SKM-1 (cell line): ENCODE results near the gene CALML3.

Source experiments
- DNase-seq: peaks from one replicate; lab custom pipeline; 2025; ENCODE audit not compliant: unreplicated experiment; lab: John Stamatoyannopoulos, UW

Gene CALML3

GRCh38 chr10:5523796-5524574 lies 776 bp upstream of the CALML3 start:
- DNase-seq: no peak

GRCh38 chr10:5525561-5526341 lies 990 bp downstream of the CALML3 start:
- DNase-seq: no peak

GRCh38 chr10:5526691-5527331 lies 2.0 kb downstream of the CALML3 start:
- no peak for DNase-seq

GRCh38 chr10:5527332-5528200 lies 2.8 kb downstream of the CALML3 start:
- DNase-seq: no peak

DNA sequence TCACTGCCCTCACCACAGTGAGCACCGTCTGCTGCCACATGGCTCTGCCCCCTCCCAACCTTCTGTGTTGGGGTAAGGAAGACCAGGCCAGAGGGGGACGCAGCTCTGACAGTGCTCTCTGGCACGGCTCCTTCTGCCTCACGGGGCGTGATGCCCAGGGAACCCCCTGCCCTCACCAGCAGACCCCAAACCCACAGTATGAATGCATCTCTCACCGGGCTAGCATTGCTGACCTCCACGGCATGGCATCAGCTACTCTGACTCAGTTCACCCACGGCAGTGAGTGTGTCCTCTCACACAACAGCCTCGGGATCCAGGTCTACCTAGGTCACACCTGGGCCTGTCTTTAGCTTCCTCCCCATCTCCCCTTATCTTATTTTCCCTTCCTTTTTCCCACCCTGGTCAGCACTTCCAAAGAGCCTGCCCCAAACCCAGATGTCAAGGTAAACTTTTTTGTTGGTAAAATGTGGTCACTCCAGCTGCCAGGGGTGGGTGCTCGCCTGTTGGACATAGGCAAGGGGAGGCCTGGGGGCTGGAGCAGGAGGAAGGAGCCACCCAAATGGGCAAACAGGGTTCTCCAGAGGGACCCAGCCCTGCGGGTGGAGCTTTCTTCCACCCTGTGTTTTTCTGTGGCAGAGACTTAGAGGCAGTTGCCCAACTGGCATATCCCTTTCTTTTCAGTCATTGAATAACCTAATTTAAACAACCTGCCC lies 4.4 kb downstream of the CALML3 start:
- no peak for DNase-seq

GRCh38 chr10:5529702-5530411 lies 5.1 kb downstream of the CALML3 start:
- no peak for DNase-seq

- no peak for DNase-seq
These were observed 5.6 kb downstream of the CALML3 start for GRCh38 chr10:5530412-5530806.

- DNase-seq: no peak
These were observed 6.2 kb downstream of the CALML3 start for GRCh38 chr10:5530846-5531557.

DNA sequence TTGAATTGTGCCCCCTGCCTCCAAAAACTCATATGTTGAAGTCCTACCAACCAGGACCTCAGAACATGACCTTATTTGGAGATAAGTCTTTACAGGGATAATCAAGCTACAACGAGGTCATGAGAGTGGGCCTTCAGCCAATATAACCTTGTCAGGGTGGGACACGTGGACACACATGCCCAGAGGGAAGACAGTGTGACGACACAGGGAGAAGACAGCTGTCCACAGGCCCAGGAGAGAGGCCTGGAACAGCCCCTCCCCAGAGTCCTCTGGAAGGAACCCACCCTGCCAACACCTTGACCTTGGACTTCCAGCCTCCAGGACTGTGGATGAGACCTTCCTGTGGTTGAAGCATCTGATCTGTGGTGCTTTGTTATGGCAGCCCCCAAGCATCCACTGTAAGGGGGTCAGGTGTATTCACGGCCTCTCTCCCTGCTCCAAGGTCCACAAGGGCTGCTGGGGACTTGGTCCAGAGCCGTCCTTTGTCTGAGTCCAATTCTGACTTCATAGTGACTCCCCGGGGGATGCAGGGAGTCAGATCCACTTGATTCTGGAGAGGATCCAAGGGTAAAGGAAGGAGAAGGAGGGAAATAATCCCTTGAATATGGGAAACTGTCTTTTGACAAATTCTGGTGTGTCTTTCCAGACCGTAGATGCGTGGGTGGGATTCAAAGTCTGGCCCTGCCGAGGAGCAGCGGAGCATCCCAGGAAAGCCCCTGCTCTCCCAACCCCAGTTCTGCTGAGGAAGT lies 7.0 kb downstream of the CALML3 start:
- DNase-seq: no peak

GRCh38 chr10:5532307-5532605 lies 7.5 kb downstream of the CALML3 start:
- DNase-seq: no peak

DNA sequence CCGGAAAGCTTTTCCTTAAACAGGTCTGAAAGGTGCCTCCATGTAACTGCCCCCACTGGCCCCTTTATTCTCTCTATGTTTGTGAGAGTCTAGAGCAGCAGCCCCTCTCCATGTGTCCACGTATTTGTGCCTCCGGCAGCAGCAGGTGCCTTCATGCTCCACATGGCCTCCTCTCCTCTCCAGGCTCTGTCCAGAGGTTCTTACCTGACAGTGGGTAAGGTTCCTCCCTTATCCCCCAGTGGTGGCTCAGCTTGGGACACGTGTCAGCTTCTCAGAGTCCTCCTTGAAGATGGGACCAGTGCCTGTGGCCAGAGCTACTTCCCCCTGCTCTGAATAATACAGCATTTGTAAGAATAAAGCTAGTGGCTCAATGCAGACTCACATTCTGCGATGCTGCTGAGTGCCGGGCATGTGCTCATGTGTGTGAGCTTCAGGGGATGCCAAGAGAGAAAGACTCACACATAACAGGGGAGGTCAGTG lies 7.9 kb downstream of the CALML3 start:
- no peak for DNase-seq

DNA sequence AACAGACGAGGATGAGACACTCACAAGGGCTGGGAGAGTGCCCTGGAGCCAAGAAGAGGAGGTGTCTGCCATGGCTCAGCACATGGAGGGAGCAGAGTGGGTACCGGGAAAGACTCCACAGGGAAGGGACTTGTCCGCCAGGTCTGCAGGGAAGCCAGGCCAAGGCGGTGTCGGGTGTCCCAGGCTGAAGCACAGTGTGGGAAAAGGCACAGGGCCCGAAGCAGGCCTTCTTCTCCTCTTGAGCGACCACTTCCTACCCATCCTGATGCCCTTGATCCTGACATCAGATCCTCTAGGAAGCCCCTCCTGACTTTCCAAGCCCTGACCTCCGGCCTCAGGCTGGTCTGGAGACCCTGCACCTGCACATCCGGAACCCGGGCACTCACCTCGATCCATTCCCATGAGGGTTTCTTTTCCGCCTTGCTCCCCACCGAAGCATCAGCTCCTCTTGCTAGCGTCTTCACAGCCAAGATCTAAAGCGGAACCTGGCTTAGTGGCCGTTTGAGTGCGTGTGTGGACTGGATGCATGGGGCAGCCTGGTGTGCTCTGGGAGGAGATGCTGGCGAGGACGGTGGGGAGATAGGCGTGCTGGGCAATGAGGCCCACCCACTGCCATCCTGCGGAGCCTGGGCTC lies 8.5 kb downstream of the CALML3 start:
- DNase-seq: no peak

GRCh38 chr10:5534051-5534821 lies 9.5 kb downstream of the CALML3 start:
- no peak for DNase-seq

DNA sequence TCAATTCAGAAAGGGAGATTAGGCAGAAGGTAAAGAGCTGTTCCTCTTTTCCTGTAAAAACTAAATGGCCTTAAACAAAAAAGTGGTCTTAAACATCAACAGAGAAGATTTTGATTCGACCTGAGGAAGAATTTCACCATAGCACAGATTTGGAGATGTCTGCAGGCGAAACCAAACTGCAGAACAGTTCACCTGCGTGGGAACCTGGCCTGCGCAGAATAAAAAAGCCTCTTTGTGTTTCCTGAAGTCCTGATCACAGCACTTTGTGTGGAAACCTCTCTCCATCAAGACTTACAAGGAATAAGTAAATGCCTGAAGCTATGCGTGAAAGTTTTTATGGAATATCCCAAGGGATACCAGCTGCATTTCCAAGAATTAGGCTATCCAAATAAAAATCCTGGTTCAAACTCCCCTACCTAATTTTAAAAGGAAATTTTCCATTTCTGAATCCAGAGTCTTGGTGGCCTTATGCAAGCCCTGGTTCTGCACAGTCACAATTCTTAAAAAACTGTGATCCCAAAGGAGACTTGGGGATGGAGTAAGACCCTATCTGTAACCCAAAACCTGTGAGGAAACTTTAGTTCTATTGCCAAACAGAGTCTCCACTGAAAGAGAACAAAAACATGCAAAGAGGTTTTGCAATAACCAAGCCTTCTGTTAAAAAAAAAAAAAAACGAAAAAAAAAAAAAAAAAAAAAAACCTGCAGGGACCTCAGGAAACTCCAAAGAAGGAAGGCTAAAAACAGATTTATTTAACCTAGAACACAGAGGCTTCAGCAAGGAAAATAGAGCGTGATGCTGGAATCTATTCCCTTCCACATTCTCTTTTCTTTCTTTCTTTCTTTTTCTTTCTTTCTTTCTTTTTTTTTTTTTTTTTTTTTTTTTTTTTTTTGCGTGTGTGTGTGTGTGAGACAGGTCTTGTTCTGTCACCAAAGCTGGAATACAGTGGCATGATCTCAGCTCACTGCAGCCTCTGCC lies 10.4 kb downstream of the CALML3 start:
- DNase-seq: peak; percentile 37

GRCh38 chr10:5536486-5537081 lies 11.8 kb downstream of the CALML3 start:
- no peak for DNase-seq

DNA sequence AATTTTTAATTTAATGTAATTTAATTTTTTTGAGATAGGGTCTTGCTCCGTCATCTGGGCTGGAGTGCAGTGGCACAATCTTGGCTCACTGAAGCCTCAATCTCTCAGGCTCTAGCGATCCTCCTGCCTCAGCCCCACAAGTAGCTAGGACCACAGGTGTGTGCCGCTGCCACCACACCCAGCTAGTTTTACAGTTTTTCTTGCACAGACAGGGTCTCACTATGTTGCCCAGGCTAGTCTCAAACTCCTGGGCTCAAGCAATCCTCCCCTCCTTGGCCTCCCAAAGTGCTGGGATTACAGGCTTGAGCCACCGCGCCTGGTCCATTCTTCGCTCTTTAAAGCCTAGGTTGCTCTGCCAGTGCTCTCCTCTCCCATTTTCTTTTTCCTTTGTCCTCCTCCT lies 12.9 kb downstream of the CALML3 start:
- DNase-seq: no peak
